NCI-H146 (cell line): ENCODE measurements around the gene SAMD11.
A peak's percentile ranks its signal among the peaks of the same experiment; 100 is the strongest.
"Not testable (repeated sequence)": the region's sequence is repeated elsewhere in the genome, so short reads cannot be mapped to it uniquely, and the experiment has no call there.

Experiments used
- DNase-seq: peaks from one replicate; lab custom pipeline; 2025; lab: John Stamatoyannopoulos, UW

Gene SAMD11

GRCh38 chr1:978835-979743 lies 55.4 kb downstream of the SAMD11 start:
- no peak for DNase-seq

GRCh38 chr1:979744-980072 lies 56.0 kb downstream of the SAMD11 start:
- DNase-seq = no peak

GRCh38 chr1:980137-980571 lies 56.4 kb downstream of the SAMD11 start:
- DNase-seq = no peak

- no peak for DNase-seq
Observed at GRCh38 chr1:980602-981395, 57.1 kb downstream of the SAMD11 start.

GRCh38 chr1:981491-981954 lies 57.8 kb downstream of the SAMD11 start:
- DNase-seq = peak; percentile 27

GRCh38 chr1:981955-982558 lies 58.3 kb downstream of the SAMD11 start, which contains the start of gene PERM1:
Gene PERM1 (minus strand): TSS chr1:982093. CDS start chr1:981029, 1,064 bp downstream.
- no peak for DNase-seq

GRCh38 chr1:982765-983436 lies 59.2 kb downstream of the SAMD11 start:
- DNase-seq = no peak

- DNase-seq = no peak
Observed at GRCh38 chr1:983798-984475, 60.2 kb downstream of the SAMD11 start.

- DNase-seq = no peak
Observed at GRCh38 chr1:984476-984814, 60.7 kb downstream of the SAMD11 start.

GRCh38 chr1:985126-985525 lies 61.4 kb downstream of the SAMD11 start:
- DNase-seq = no peak

- DNase-seq = not testable (repeated sequence)
Observed at GRCh38 chr1:988061-988460, 64.3 kb downstream of the SAMD11 start.

- not testable (repeated sequence) for DNase-seq
Observed at GRCh38 chr1:991275-991674, 67.6 kb downstream of the SAMD11 start.

- DNase-seq = no peak
Observed at GRCh38 chr1:991895-992294, 68.2 kb downstream of the SAMD11 start.

- DNase-seq = no peak
Observed at GRCh38 chr1:992362-992761, 68.6 kb downstream of the SAMD11 start.

- no peak for DNase-seq
Observed at GRCh38 chr1:993379-993995, 69.8 kb downstream of the SAMD11 start.
